ENCODE data around the gene APP.

DNA sequence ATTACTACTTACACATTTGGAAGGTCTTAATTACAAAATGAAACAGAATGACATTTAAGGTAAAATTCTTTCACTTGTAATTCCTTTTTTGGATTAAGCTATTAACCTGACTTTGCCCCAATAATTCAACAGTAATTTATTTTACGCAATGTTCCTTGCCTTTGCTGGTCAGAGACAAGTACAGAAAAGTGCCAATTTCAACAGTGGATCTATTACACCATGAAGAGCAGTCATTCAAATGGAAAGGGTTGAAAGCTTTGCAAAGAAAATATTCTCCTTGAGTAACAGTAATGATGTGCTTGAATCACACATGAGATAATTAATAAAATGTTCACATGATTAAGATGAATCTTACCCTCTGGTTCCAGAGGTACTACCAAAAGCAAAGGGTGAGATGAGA is 84.7 kb downstream of the APP start:
- TF ChIP-seq, protein P1, sequence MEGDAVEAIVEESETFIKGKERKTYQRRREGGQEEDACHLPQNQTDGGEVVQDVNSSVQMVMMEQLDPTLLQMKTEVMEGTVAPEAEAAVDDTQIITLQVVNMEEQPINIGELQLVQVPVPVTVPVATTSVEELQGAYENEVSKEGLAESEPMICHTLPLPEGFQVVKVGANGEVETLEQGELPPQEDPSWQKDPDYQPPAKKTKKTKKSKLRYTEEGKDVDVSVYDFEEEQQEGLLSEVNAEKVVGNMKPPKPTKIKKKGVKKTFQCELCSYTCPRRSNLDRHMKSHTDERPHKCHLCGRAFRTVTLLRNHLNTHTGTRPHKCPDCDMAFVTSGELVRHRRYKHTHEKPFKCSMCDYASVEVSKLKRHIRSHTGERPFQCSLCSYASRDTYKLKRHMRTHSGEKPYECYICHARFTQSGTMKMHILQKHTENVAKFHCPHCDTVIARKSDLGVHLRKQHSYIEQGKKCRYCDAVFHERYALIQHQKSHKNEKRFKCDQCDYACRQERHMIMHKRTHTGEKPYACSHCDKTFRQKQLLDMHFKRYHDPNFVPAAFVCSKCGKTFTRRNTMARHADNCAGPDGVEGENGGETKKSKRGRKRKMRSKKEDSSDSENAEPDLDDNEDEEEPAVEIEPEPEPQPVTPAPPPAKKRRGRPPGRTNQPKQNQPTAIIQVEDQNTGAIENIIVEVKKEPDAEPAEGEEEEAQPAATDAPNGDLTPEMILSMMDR (IDR thresholded peaks at IDR 0.05; ENCODE audit: insufficient read depth, low read length, poor library complexity, severe bottlenecking): no peak
- no peak for TF ChIP-seq EZH2phosphoT487 (conservative IDR thresholded peaks at IDR 0.05; ENCODE audit: low read length)
